DND-41 (cell line): ENCODE data around the gene IGLL1.
"Not testable (repeated sequence)": the region's sequence is repeated elsewhere in the genome, so short reads cannot be mapped to it uniquely, and the experiment has no call there.

Source experiments
- ATAC-seq: fragments of 200-7000 bp; cut with Tn5 transposase; 3 replicates; pipeline ENCODE4 v1.9.1; 2021; ENCODE audit warnings: low read depth; ENCODE audit not compliant: insufficient read depth
- DNase-seq: peaks from one replicate; pipeline ENCODE4 v3.0.0-alpha.2; 2020
- H2AFZ ChIP-seq: 2 replicates; pipeline ENCODE4 v1.6.0; 2012; ENCODE audit warnings: low read depth, low read length
- H3K27ac ChIP-seq: 2 replicates; pipeline ENCODE4 v1.5.1; 2012; ENCODE audit warnings: low read length, inconsistent platforms
- H3K27me3 ChIP-seq: fragments of 200-600 bp; sonication (generic); 2 replicates; pipeline ENCODE4 v1.6.0; 2012; ENCODE audit warnings: low read length, mild to moderate bottlenecking, inconsistent platforms; ENCODE audit not compliant: insufficient read depth, poor library complexity
- H3K36me3 ChIP-seq: 2 replicates; pipeline ENCODE4 v1.5.1; 2012; ENCODE audit warnings: low read length, inconsistent platforms; ENCODE audit not compliant: insufficient read depth
- H3K4me1 ChIP-seq: 2 replicates; pipeline ENCODE4 v1.5.1; 2012; ENCODE audit warnings: mild to moderate bottlenecking, low read length; ENCODE audit not compliant: insufficient read depth
- H3K4me2 ChIP-seq: 2 replicates; pipeline ENCODE4 v1.6.0; 2012; ENCODE audit warnings: mild to moderate bottlenecking, moderate library complexity, low read length, inconsistent platforms; ENCODE audit not compliant: insufficient read depth
- H3K4me3 ChIP-seq, 2 experiments: fragments of 200-600 bp in 1 of 2; shearing (Covaris generic) in 1 of 2; 2 replicates each; pipeline ENCODE4 v1.5.1; 2012 to 2016; ENCODE audit warnings: inconsistent platforms in 2 of 2, low read length in 2 of 2, mild to moderate bottlenecking in 2 of 2, low read depth in 1 of 2, moderate library complexity in 1 of 2
- H3K79me2 ChIP-seq: 2 replicates; pipeline ENCODE4 v1.6.0; 2012; ENCODE audit warnings: low read length, inconsistent platforms; ENCODE audit not compliant: insufficient read depth
- H3K9ac ChIP-seq: 2 replicates; pipeline ENCODE4 v1.6.0; 2012; ENCODE audit warnings: low read depth, mild to moderate bottlenecking, inconsistent platforms, low read length, moderate library complexity
- H3K9me3 ChIP-seq: 2 replicates; pipeline ENCODE4 v1.5.1; 2012; ENCODE audit warnings: low read length, moderate library complexity, mild to moderate bottlenecking, inconsistent platforms; ENCODE audit not compliant: insufficient read depth, severe bottlenecking
- H4K20me1 ChIP-seq: 2 replicates; pipeline ENCODE4 v1.6.0; 2012; ENCODE audit warnings: low read length; ENCODE audit not compliant: insufficient read depth
- CTCF ChIP-seq: IDR thresholded peaks from 2 replicates; pipeline ENCODE4 v1.5.1; 2012; ENCODE audit warnings: borderline replicate concordance, low read length, moderate library complexity, mild to moderate bottlenecking; ENCODE audit not compliant: poor library complexity, severe bottlenecking; ENCODE audit errors: extremely low read depth
- EZH2 ChIP-seq: IDR thresholded peaks from 3 replicates; pipeline ENCODE4 v1.6.1; 2012; ENCODE audit warnings: borderline replicate concordance, low read depth, mild to moderate bottlenecking, moderate library complexity, low read length, inconsistent platforms; ENCODE audit not compliant: severe bottlenecking

IGLL1 gene

GRCh38 chr22:23536821-23537345 is 43.2 kb downstream of the IGLL1 start:
- Histone ChIP-seq H3K9me3 (no peaks in the 10 kb centered on the region), H2AFZ (no peak overlapping the region), H3K27ac (peak overlapping the region; percentile 30), H3K27me3 (no peaks in the 10 kb centered on the region), H3K36me3 (no peaks in the 10 kb centered on the region), H3K9ac (no peak overlapping the region; the same call in 1 of the 2 replicates), H3K4me2 (no peak overlapping the region), H3K79me2 (no peaks in the 10 kb centered on the region), H3K4me1 (peaks cover 69% of the 10 kb centered on the region), H4K20me1 (no peaks in the 10 kb centered on the region), H3K4me3 (no peak overlapping the region)
- DNase-seq, result no peak
- no peak for ATAC-seq
- no peak for TF ChIP-seq EZH2
- no peak for TF ChIP-seq CTCF

GRCh38 chr22:23535790-23536661 is 44.1 kb downstream of the IGLL1 start:
- not testable (repeated sequence) for H3K27me3 ChIP-seq, H3K79me2 ChIP-seq, H3K4me3 ChIP-seq, H4K20me1 ChIP-seq, DNase-seq, H2AFZ ChIP-seq, H3K4me2 ChIP-seq, H3K36me3 ChIP-seq, ATAC-seq, H3K9me3 ChIP-seq
- peaks cover 69% of the 10 kb centered on the region for H3K4me1 ChIP-seq
- peak overlapping the region; percentile 56 for H3K27ac ChIP-seq
- H3K9ac ChIP-seq, result peak overlapping the region; percentile 20; the same call in 1 of the 2 replicates

- H3K4me2 ChIP-seq, result no peak overlapping the region
- no peaks in the 10 kb centered on the region for H4K20me1 ChIP-seq
- no peaks in the 10 kb centered on the region for H3K36me3 ChIP-seq
- DNase-seq, result no peak
- no peak overlapping the region for H3K4me3 ChIP-seq
- peak overlapping the region; percentile 56 for H3K27ac ChIP-seq
- TF ChIP-seq EZH2 (no peak), CTCF (no peak)
- no peaks in the 10 kb centered on the region for H3K27me3 ChIP-seq
- H3K9me3 ChIP-seq, result no peaks in the 10 kb centered on the region
- H3K9ac ChIP-seq, result peak overlapping the region; percentile 20
- no peaks in the 10 kb centered on the region for H3K79me2 ChIP-seq
- no peak for ATAC-seq
- H3K4me1 ChIP-seq, result peaks cover 69% of the 10 kb centered on the region
- no peak overlapping the region for H2AFZ ChIP-seq
Observed at GRCh38 chr22:23534851-23535717, 45.0 kb downstream of the IGLL1 start.
